OCI-LY7 (cell line): ENCODE data around the gene CARD19. TPM values are rescaled to one million over a fixed set of nuclear protein-coding genes. Genes with fewer than 3 reads are reported as not detected.

Source experiments
- BruUV-seq: library from RNA; stranded (reverse); fragments of 400-500 nt; replicated peaks from 2 replicates; lab custom pipeline; 2021; lab: Mats Ljungman, UMichigan
- CTCF ChIA-PET: fragments of 300-600 bp; sonication (Branson Sonifier 250); formaldehyde crosslinking; loops from one replicate; lab custom pipeline; 2022; ENCODE audit warnings: antibody characterized with exemption; ENCODE audit not compliant: unreplicated experiment; lab: Charles Lee
- POLR2A ChIA-PET: fragments of 300-600 bp; sonication (Branson Sonifier 250); formaldehyde crosslinking; loops from one replicate; lab custom pipeline; 2022; ENCODE audit warnings: antibody characterized with exemption; lab: Charles Lee
- DNase-seq: peaks from one replicate; pipeline ENCODE4 v3.0.0-alpha.2; 2015; ENCODE audit warnings: low spot score
- H2AFZ ChIP-seq: fragments of 200-600 bp; sonication (generic), shearing (Covaris generic); 2 replicates; pipeline ENCODE4 v1.6.1; 2014; ENCODE audit warnings: mild to moderate bottlenecking, antibody characterized with exemption, low read length, moderate library complexity
- H3K27ac ChIP-seq: fragments of 200-600 bp; sonication (generic); 2 replicates; pipeline ENCODE4 v1.5.1; 2014; ENCODE audit warnings: mixed run types, low read depth, mild to moderate bottlenecking, moderate library complexity, low read length, inconsistent platforms; ENCODE audit not compliant: poor library complexity, severe bottlenecking
- H3K36me3 ChIP-seq: fragments of 200-600 bp; sonication (generic); 2 replicates; pipeline ENCODE4 v1.6.1; 2014; ENCODE audit warnings: mild to moderate bottlenecking, antibody characterized with exemption, low read length, moderate library complexity, mixed read lengths; ENCODE audit not compliant: insufficient read depth
- H3K4me1 ChIP-seq: fragments of 200-600 bp; sonication (generic); 2 replicates; pipeline ENCODE4 v1.5.1; 2014; ENCODE audit warnings: mild to moderate bottlenecking, low read length; ENCODE audit not compliant: insufficient read depth, poor library complexity, severe bottlenecking
- H3K4me2 ChIP-seq: fragments of 200-600 bp; sonication (generic); 2 replicates; pipeline ENCODE4 v1.6.1; 2014; ENCODE audit warnings: mild to moderate bottlenecking, low read length
- H3K4me3 ChIP-seq: fragments of 200-600 bp; sonication (generic); 2 replicates; pipeline ENCODE4 v1.5.1; 2014; ENCODE audit warnings: mild to moderate bottlenecking, low read depth, low read length; ENCODE audit not compliant: poor library complexity, severe bottlenecking
- H3K79me2 ChIP-seq: fragments of 200-600 bp; sonication (generic); 2 replicates; pipeline ENCODE4 v1.6.1; 2016; ENCODE audit warnings: low read depth, mild to moderate bottlenecking, low read length, moderate library complexity, mixed read lengths; ENCODE audit not compliant: insufficient read depth
- H3K9me2 ChIP-seq: fragments of 200-600 bp; sonication (generic); 2 replicates; pipeline ENCODE4 v1.6.1; 2016; ENCODE audit warnings: mild to moderate bottlenecking, low read length, mixed read lengths; ENCODE audit not compliant: insufficient read depth
- H3K9me3 ChIP-seq: fragments of 200-600 bp; sonication (generic); 2 replicates; pipeline ENCODE4 v1.6.1; 2014; ENCODE audit warnings: mild to moderate bottlenecking, mixed run types, low read length, mixed read lengths
- H4K20me1 ChIP-seq: fragments of 200-600 bp; sonication (generic); 2 replicates; pipeline ENCODE4 v1.6.1; 2014; ENCODE audit warnings: mild to moderate bottlenecking, antibody characterized with exemption, low read length, moderate library complexity, mixed read lengths; ENCODE audit not compliant: insufficient read depth
- CTCF ChIP-seq: fragments of 200-600 bp; sonication (generic); conservative IDR thresholded peaks from 2 replicates; pipeline ENCODE4 v1.5.1; 2014; ENCODE audit warnings: mild to moderate bottlenecking, antibody characterized with exemption, low read length, moderate library complexity, mixed read lengths
- EZH2phosphoT487 ChIP-seq: fragments of 200-600 bp; sonication (generic); IDR thresholded peaks from 2 replicates; pipeline ENCODE4 v1.6.1; 2018; ENCODE audit warnings: low read depth, borderline replicate concordance, mild to moderate bottlenecking, mixed run types, antibody characterized with exemption, low read length, moderate library complexity, mixed read lengths
- intact Hi-C: fragments of 100-400 bp; cut with micrococcal nuclease; formaldehyde crosslinking; loops from one replicate; pipeline ENCODE4 v1.10.0; 2022; ENCODE audit not compliant: unreplicated experiment
- total RNA-seq, 2 experiments: library from RNA; depleted of rRNA in 1 of 2; stranded (reverse); fragments of >200 nt in 1 of 2; shearing (Covaris generic) in 1 of 2; gene quantifications; 2 replicates each; pipeline ENCODE4 v1.2.3, GENCODE V29; 2014 to 2022

CARD19 gene
- total RNA-seq, 2 experiments from 2014 or later = 15.8 to 26.8 TPM

DNA sequence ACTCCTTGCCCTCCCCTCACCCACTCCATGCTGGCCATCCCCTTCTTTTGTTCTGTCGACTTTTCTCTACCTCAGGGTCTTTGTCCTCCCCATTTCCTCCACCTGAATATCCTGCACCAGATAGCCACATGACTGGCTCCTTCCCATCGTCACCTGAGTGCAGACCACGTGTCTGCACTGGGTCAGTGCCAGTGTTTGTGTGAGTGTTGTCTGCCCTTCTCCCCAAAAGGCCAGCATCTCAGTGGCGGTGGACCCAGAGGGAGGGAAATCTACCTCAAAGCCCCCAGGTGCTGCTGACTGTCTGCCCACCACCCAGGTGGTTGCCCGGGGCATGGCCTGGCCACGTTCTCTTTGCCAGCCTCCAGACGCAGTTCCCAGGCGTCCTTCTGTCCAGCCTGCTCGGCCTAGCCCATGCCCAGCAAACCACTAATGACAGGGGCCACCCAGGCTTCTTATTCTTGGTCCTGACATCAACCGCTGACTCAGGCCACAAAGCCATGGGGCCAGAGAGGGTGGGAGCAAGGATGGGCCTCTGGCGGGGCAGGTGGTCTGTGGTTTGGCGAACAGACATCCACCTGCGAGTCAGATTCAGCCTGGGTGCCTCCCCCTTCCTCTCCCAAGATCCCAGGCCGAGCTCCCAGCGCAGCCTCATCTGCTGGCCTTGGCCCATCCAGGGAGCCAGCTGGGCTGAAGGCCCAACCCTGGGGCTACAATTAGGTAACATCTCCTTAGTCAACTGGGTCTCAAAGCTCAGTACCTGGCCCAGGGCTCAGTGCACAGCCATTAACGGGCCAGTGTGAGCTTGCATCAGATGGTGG lies 43.6 kb downstream of the CARD19 start:
- TF ChIP-seq CTCF = no peak
- no peak for TF ChIP-seq EZH2phosphoT487
- H2AFZ ChIP-seq = peak overlapping the region; percentile 81
- H3K4me1 ChIP-seq = peaks cover 65% of the 10 kb centered on the region
- H3K4me3 ChIP-seq = no peak overlapping the region
- H3K9me3 ChIP-seq = no peaks in the 10 kb centered on the region
- no peaks in the 10 kb centered on the region for H3K36me3 ChIP-seq
- peak; percentile 72 for DNase-seq
- H4K20me1 ChIP-seq = no peaks in the 10 kb centered on the region
- intact Hi-C loops = loop anchor here (5.0 kb wide), 1 partner anchor 77 kb away; no protein-coding TSS in a partner anchor
- ChIA-PET POLR2A (interaction anchor here (1.1 to 1.6 kb wide), 2 partner anchors 12 to 126 kb away, joined by 4 to 5 read pairs; no protein-coding TSS in a partner anchor), CTCF (interaction anchor here (0.6 to 1.0 kb wide), 3 partner anchors 14 to 65 kb away, joined by 3 read pairs; no protein-coding TSS in a partner anchor)
- H3K4me2 ChIP-seq = peak overlapping the region; percentile 45
- H3K27ac ChIP-seq = peak overlapping the region; percentile 52
- no TSS peak for BruUV-seq
- H3K79me2 ChIP-seq = no peaks in the 10 kb centered on the region
- no peaks in the 10 kb centered on the region for H3K9me2 ChIP-seq

DNA sequence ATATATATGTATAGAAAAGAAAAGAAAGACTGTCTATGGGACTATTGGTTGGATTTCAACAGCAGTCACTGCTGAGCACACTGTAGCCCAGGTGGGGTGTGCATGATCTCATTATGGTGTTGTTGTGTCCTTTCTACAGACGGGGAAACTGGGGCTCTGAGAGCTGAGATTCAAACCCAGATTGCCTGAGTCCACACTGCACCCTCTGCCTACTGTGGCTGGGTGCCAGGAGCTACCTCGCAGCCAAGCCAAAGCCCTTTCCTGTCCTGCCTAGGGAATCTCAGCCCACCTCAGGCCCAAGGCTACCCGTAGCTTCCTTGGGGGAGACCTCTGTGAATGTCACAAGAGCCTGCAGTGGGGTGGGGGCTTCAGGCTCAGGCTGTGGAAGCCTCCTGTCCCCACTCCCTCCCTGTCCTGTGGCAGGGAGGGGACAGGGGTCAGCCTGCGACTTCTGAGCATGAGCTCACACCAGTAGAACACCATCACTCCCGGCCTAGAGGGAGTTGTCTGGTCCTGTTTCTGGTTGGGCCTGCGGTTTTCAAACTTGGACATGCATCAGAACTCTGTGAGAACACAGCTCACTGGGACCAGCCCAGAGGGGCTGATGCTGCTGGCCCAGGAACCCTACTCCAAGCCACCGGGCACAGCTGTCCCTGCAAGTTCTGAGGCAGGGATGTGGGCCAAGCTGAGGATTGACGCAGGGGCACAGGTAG lies 45.9 kb downstream of the CARD19 start:
- Histone ChIP-seq H3K36me3 (no peaks in the 10 kb centered on the region), H3K4me2 (no peak overlapping the region), H3K4me1 (peaks cover 76% of the 10 kb centered on the region), H3K9me2 (no peaks in the 10 kb centered on the region), H3K9me3 (no peaks in the 10 kb centered on the region; the same call in 1 of the 2 replicates), H3K4me3 (no peak overlapping the region), H4K20me1 (no peaks in the 10 kb centered on the region), H3K27ac (no peak overlapping the region), H3K79me2 (no peaks in the 10 kb centered on the region), H2AFZ (0 out of 2 replicates have a peak overlapping the region, but pooled peaks have one; percentile 2)
- CTCF ChIA-PET = interaction anchor here (0.6 to 1.1 kb wide), 3 partner anchors 12 to 151 kb away, joined by 3 to 4 read pairs (median 3); no protein-coding TSS in a partner anchor
- TF ChIP-seq EZH2phosphoT487 = no peak
- DNase-seq = no peak
- no TSS peak for BruUV-seq
- intact Hi-C loops = no loop called here
- POLR2A ChIA-PET = no interaction called here
